HepG2 (cell line): ENCODE data around the gene SAA1. TPM values are rescaled to one million over a fixed set of nuclear protein-coding genes. Genes with fewer than 3 reads are reported as not detected.

Experiments
- BRCA1 ChIP-seq: sonication (generic); formaldehyde crosslinking; IDR thresholded peaks from 2 replicates; pipeline ENCODE4 v1.4.0; 2020; ENCODE audit warnings: missing genetic modification reagents
- CBFB ChIP-seq: sonication (generic); formaldehyde crosslinking; IDR thresholded peaks from 2 replicates; pipeline ENCODE4 v1.4.0; 2020; ENCODE audit warnings: missing genetic modification reagents
- HOXA5 ChIP-seq: sonication (generic); formaldehyde crosslinking; IDR thresholded peaks from 2 replicates; pipeline ENCODE4 v1.4.0; 2020; ENCODE audit warnings: missing genetic modification reagents
- IKZF4 ChIP-seq: sonication (generic); formaldehyde crosslinking; IDR thresholded peaks from 2 replicates; pipeline ENCODE4 v1.5.1; 2020; ENCODE audit warnings: borderline replicate concordance, mild to moderate bottlenecking, low read depth, missing genetic modification reagents; ENCODE audit errors: not compliant biosample characterization
- MAFG ChIP-seq: sonication (generic); formaldehyde crosslinking; IDR thresholded peaks from 2 replicates; pipeline ENCODE4 v1.5.1; 2020; ENCODE audit warnings: mild to moderate bottlenecking, missing genetic modification reagents
- NR2F2 ChIP-seq: IDR thresholded peaks from 2 replicates; pipeline ENCODE4 v1.6.1; 2012; ENCODE audit warnings: low read depth, inconsistent platforms, borderline replicate concordance
- SP1 ChIP-seq, 2 experiments: fragments of 450-650 bp in 1 of 2; sonication (generic) in 1 of 2; formaldehyde crosslinking in 1 of 2; IDR thresholded peaks; 2 replicates each; pipeline versions ENCODE4 v1.4.0 to v1.6.1; 2016 to 2020; ENCODE audit warnings: missing genetic modification reagents in 1 of 2
- TCF12 ChIP-seq, 2 experiments: fragments of 450-650 bp in 1 of 2; sonication (generic) in 1 of 2; formaldehyde crosslinking in 1 of 2; IDR thresholded peaks; 2 replicates each; pipeline versions ENCODE4 v1.6.1 to v1.8.0; 2017 to 2022; ENCODE audit warnings: antibody characterized with exemption in 1 of 2, mild to moderate bottlenecking in 1 of 2, missing genetic modification reagents in 1 of 2, moderate library complexity in 1 of 2
- ZFP91 ChIP-seq: sonication (generic); formaldehyde crosslinking; IDR thresholded peaks from 2 replicates; pipeline ENCODE4 v1.9.0; 2022; ENCODE audit warnings: missing genetic modification reagents, mild to moderate bottlenecking, borderline replicate concordance
- ZFX ChIP-seq: sonication (generic); formaldehyde crosslinking; IDR thresholded peaks from 2 replicates; pipeline ENCODE4 v1.4.0; 2020; ENCODE audit warnings: mild to moderate bottlenecking, low read depth, missing genetic modification reagents, moderate library complexity
- ZKSCAN5 ChIP-seq: sonication (generic); formaldehyde crosslinking; IDR thresholded peaks from 2 replicates; pipeline ENCODE4 v1.5.1; 2020; ENCODE audit warnings: mild to moderate bottlenecking, missing genetic modification reagents
- ZSCAN25 ChIP-seq: sonication (generic); formaldehyde crosslinking; IDR thresholded peaks from 2 replicates; pipeline ENCODE4 v1.8.0; 2022; ENCODE audit warnings: mild to moderate bottlenecking, missing genetic modification reagents
- ZZZ3 ChIP-seq: sonication (generic); formaldehyde crosslinking; IDR thresholded peaks from 2 replicates; pipeline ENCODE4 v1.4.0; 2020; ENCODE audit warnings: missing genetic modification reagents, mild to moderate bottlenecking, borderline replicate concordance
- polyA plus RNA-seq, 8 experiments: library from polyadenylated mRNA; depleted of rRNA in 3 of 8; stranded (reverse) in 7 of 8; unstranded in 1 of 8; fragments of >200 nt; fragmentation: Illumina TruSeq in 4 of 8; extraction: Trizol in 4 of 8; gene quantifications; 2 replicates each; pipeline versions ENCODE4 v1.2.1 to v1.2.3, GENCODE V29; 2011 to 2016; ENCODE audit warnings: low read depth in 4 of 8, missing spikeins in 1 of 8, mixed read lengths in 1 of 8; ENCODE audit not compliant: insufficient read depth in 1 of 8
- total RNA-seq, 5 experiments: library from RNA; depleted of rRNA; stranded (reverse); fragments of >200 nt; fragmentation: Illumina TruSeq; extraction: Trizol; gene quantifications; 2 replicates each; pipeline ENCODE4 v1.2.3, GENCODE V29; 2016; ENCODE audit warnings: low read depth in 1 of 5
- TF ChIP-seq, protein P1 (sequence below): IDR thresholded peaks from 2 replicates; pipeline ENCODE4 v1.4.0; 2020; ENCODE audit warnings: mild to moderate bottlenecking, missing genetic modification reagents
- TF ChIP-seq, protein P2 (sequence below): sonication (generic); formaldehyde crosslinking; conservative IDR thresholded peaks from 2 replicates; pipeline ENCODE4 v1.4.0; 2020; ENCODE audit warnings: missing genetic modification reagents
- TF ChIP-seq, protein P3 (sequence below): sonication (generic); formaldehyde crosslinking; IDR thresholded peaks from 2 replicates; pipeline ENCODE4 v1.4.0; 2020; ENCODE audit warnings: mild to moderate bottlenecking, low read depth, missing genetic modification reagents
- TF ChIP-seq, protein P4 (sequence below): sonication (generic); formaldehyde crosslinking; IDR thresholded peaks from 2 replicates; pipeline ENCODE4 v1.4.0; 2020; ENCODE audit warnings: mild to moderate bottlenecking, missing genetic modification reagents
- TF ChIP-seq, protein P5 (sequence below): sonication (generic); formaldehyde crosslinking; IDR thresholded peaks from 2 replicates; pipeline ENCODE4 v1.4.0; 2020; ENCODE audit warnings: missing genetic modification reagents; ENCODE audit errors: not compliant biosample characterization

SAA1 gene
- total and polyA plus RNA-seq, 2 of the 13 experiments (the other 11 are each of a cell fraction or from before 2014, with no cell fraction given), result not detected

- no peak for TF ChIP-seq ZFP91 (CRISPR knock-in tag)
- TF ChIP-seq, protein P1, sequence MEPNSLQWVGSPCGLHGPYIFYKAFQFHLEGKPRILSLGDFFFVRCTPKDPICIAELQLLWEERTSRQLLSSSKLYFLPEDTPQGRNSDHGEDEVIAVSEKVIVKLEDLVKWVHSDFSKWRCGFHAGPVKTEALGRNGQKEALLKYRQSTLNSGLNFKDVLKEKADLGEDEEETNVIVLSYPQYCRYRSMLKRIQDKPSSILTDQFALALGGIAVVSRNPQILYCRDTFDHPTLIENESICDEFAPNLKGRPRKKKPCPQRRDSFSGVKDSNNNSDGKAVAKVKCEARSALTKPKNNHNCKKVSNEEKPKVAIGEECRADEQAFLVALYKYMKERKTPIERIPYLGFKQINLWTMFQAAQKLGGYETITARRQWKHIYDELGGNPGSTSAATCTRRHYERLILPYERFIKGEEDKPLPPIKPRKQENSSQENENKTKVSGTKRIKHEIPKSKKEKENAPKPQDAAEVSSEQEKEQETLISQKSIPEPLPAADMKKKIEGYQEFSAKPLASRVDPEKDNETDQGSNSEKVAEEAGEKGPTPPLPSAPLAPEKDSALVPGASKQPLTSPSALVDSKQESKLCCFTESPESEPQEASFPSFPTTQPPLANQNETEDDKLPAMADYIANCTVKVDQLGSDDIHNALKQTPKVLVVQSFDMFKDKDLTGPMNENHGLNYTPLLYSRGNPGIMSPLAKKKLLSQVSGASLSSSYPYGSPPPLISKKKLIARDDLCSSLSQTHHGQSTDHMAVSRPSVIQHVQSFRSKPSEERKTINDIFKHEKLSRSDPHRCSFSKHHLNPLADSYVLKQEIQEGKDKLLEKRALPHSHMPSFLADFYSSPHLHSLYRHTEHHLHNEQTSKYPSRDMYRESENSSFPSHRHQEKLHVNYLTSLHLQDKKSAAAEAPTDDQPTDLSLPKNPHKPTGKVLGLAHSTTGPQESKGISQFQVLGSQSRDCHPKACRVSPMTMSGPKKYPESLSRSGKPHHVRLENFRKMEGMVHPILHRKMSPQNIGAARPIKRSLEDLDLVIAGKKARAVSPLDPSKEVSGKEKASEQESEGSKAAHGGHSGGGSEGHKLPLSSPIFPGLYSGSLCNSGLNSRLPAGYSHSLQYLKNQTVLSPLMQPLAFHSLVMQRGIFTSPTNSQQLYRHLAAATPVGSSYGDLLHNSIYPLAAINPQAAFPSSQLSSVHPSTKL, result peak; percentile 27; the same call in 1 of the 2 replicates
- no peak for TF ChIP-seq MAFG (CRISPR knock-in tag)
- no peak for TF ChIP-seq IKZF4 (CRISPR knock-in tag)
- no peak for TF ChIP-seq NR2F2
- no peak for TF ChIP-seq BRCA1 (CRISPR knock-in tag)
- TF ChIP-seq SP1 (IDR thresholded peaks at IDR 0.05), result no peak
- no peak for TF ChIP-seq SP1 (CRISPR knock-in tag; IDR thresholded peaks at IDR 0.05)
- TF ChIP-seq HOXA5, result no peak
- TF ChIP-seq ZSCAN25, result no peak
- TF ChIP-seq, protein P2, sequence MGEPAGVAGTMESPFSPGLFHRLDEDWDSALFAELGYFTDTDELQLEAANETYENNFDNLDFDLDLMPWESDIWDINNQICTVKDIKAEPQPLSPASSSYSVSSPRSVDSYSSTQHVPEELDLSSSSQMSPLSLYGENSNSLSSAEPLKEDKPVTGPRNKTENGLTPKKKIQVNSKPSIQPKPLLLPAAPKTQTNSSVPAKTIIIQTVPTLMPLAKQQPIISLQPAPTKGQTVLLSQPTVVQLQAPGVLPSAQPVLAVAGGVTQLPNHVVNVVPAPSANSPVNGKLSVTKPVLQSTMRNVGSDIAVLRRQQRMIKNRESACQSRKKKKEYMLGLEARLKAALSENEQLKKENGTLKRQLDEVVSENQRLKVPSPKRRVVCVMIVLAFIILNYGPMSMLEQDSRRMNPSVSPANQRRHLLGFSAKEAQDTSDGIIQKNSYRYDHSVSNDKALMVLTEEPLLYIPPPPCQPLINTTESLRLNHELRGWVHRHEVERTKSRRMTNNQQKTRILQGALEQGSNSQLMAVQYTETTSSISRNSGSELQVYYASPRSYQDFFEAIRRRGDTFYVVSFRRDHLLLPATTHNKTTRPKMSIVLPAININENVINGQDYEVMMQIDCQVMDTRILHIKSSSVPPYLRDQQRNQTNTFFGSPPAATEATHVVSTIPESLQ, result no peak
- no peak for TF ChIP-seq ZKSCAN5 (CRISPR knock-in tag)
- TF ChIP-seq, protein P3, sequence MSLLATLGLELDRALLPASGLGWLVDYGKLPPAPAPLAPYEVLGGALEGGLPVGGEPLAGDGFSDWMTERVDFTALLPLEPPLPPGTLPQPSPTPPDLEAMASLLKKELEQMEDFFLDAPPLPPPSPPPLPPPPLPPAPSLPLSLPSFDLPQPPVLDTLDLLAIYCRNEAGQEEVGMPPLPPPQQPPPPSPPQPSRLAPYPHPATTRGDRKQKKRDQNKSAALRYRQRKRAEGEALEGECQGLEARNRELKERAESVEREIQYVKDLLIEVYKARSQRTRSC (CRISPR knock-in tag), result no peak
- no peak for TF ChIP-seq CBFB (CRISPR knock-in tag)
- no peak for TF ChIP-seq ZZZ3 (CRISPR knock-in tag)
- TF ChIP-seq, protein P4, sequence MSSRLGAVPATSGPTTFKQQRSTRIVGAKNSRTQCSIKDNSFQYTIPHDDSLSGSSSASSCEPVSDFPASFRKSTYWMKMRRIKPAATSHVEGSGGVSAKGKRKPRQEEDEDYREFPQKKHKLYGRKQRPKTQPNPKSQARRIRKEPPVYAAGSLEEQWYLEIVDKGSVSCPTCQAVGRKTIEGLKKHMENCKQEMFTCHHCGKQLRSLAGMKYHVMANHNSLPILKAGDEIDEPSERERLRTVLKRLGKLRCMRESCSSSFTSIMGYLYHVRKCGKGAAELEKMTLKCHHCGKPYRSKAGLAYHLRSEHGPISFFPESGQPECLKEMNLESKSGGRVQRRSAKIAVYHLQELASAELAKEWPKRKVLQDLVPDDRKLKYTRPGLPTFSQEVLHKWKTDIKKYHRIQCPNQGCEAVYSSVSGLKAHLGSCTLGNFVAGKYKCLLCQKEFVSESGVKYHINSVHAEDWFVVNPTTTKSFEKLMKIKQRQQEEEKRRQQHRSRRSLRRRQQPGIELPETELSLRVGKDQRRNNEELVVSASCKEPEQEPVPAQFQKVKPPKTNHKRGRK (CRISPR knock-in tag), result no peak
- TF ChIP-seq TCF12 (IDR thresholded peaks at IDR 0.05), result no peak
- no peak for TF ChIP-seq TCF12 (CRISPR knock-in tag; IDR thresholded peaks at IDR 0.05)
- TF ChIP-seq, protein P5, sequence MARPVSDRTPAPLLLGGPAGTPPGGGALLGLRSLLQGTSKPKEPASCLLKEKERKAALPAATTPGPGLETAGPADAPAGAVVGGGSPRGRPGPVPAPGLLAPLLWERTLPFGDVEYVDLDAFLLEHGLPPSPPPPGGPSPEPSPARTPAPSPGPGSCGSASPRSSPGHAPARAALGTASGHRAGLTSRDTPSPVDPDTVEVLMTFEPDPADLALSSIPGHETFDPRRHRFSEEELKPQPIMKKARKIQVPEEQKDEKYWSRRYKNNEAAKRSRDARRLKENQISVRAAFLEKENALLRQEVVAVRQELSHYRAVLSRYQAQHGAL (CRISPR knock-in tag), result no peak
- TF ChIP-seq ZFX (CRISPR knock-in tag), result peak; percentile 78
Observed at GRCh38 chr11:18230859-18231258, 35.2 kb upstream of the SAA1 start (continued).
